ENCODE data around the gene TENM3.

GRCh38 chr4:182291175-182291574 is 48.0 kb downstream of the TENM3 start:
- TF ChIP-seq CTCF (IDR thresholded peaks at IDR 0.05; ENCODE audit: low read length) = no peak
- no peak for TF ChIP-seq EZH2 (IDR thresholded peaks at IDR 0.05; ENCODE audit: borderline replicate concordance, low read length)
